GM18505 (cell line): Measurements from ENCODE around the gene LRP8.

ENCODE experiments used
- ATAC-seq: cut with Tn5 transposase; IDR thresholded peaks from one replicate; pipeline ENCODE4 v1.9.1; 2021; ENCODE audit not compliant: unreplicated experiment
- POLR2A ChIP-seq: IDR thresholded peaks from 4 replicates; pipeline ENCODE4 v1.6.1; 2011; ENCODE audit warnings: borderline replicate concordance; ENCODE audit not compliant: insufficient read depth, insufficient read length; ENCODE audit errors: extremely low read depth

The LRP8 gene

DNA sequence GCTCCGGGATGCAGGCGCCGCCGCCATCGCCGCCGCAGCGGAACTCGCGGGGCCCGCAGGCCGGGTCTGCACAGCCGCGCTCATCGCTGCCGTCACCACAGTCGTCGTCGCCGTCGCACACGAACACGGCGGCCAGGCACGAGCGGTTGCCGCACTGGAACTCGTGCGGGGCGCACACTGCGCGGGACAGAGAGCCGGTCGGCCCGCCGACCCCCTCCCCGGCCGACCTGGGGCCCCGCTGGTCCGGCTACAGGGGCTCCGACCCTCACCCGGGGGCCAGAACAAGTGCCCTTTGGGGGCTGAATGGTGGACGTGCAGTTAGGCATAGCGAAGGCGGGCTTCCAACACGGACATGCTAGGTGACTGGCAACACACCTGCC is 51.0 kb downstream of the LRP8 start:
- ATAC-seq, result no peak
- no peak for TF ChIP-seq POLR2A

DNA sequence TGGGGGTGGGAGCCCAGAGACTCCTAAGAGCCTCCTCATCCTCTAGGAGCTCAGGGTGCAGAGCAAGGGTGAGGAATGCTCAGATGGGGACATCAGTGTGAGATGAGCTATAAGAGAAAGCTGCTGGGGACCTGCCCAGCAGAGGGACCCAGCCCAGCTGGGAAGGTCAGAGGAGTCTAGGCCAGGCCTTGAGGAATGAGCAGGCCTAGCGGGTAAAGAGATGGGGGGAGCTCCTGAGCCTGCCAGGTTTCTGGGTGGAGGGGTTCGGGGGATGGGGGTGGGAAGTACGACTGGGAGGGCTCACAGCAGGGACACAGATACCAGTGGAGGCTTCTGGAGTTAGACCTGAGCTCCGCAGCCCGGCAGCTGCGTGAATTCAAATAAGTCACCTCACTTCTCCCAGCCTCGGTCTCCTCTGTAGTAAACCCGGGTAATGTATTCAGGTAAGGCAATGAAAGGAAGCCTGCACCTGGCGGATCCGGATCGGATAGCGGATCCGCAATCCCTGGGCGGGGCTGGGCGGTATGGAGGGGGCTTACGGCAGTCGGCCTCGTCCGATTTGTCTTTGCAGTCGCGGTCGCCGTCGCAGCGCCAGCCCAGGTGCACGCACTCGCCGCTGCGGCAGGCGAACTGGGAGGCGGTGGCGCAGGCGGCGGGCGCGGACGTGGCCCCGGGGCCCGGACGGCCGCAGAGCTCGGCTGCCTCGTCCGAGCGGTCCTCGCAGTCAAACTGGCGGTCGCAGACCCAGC is 51.5 kb downstream of the LRP8 start:
- no peak for ATAC-seq
- TF ChIP-seq POLR2A, result no peak

DNA sequence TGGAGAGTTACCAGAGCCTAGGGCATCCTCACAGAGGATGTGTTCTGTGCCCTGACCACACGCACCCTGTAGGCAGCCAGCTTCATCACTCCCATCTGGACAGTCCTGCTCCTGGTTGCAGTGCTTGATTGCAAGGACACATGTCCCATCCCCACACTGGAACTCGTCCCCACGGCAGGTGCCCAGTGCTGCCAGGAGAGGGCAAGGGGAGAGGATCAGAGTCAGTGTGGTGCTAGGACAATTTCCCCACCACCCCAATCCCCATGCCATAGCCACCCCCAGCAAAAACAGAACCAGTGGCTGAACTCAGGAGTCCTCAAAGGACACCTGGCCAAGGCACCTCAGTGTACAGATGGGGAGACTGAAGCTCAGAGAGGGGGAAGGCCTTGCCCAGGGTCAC is 52.3 kb downstream of the LRP8 start:
- TF ChIP-seq POLR2A, result no peak
- no peak for ATAC-seq

DNA sequence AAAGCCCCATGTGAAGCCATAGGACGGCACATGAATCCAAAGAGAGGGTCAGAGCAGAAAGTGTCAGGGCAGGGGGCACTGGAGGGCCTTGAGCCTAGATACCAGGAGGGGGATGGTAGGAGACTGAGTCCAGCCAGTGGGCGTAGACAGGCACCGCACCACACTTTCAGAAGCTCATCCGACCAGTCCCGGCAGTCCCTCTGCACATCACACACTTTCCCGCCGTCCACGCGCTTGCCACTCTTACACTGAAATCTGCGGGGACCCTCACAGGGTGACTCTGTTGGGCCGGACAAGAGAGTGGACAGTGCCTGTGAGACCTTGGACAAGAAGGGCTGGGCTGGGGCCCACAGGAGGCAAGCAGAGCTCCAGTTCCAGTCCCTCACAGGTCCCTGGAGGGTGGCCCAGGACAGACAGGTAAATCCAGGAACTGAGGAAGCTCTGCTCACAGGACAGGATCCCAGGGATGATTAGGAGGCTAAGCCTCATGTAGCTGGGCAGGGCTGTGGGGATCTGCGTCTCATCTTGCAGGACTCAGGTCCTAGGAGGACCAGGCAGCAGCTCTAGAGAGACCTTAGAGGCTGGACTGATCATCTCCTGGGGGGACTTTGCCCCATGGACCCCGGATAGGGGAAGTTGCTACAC is 53.2 kb downstream of the LRP8 start:
- TF ChIP-seq POLR2A, result no peak
- ATAC-seq, result no peak

DNA sequence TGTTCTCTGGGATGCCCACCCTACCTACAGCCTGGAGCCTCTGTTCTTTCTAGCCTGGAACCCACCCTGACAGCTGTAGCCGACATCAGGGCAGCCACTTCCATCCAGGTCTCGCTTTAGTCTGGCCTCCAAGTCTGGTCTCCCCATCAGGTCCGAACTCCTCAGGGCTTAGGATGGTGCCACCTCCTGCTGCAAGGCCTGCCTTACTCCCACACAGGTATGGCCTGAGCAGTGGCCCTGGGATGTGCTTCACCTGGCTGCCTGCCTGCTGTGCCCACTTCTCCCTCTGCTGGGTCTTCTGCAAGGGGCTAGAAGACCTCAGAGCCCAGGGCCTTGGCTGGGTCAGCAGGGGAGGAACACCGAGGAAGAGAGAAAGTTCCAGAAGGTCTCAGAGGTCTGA is 53.8 kb downstream of the LRP8 start:
- TF ChIP-seq POLR2A, result no peak
- no peak for ATAC-seq

DNA sequence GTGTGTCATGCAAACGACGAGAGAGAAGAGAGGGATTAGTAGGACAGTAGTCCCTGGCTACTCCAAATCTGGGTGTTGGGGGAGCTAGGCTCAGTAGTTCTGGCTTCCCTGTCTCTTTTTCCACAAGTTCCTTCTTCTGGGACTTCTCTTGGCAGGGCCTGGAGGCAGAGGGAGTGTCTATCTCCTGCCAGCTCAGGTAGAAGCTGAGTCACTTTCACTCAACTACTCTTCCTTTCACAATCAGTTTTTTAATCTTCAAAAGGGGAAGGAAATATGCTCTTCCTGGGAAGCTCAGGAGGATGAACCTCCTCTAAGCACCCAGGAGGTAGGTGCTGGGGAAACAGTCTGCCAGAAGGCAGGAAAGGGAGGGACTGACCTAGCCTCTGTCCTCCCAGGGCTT is 54.3 kb downstream of the LRP8 start:
- ATAC-seq, result no peak
- TF ChIP-seq POLR2A, result no peak

DNA sequence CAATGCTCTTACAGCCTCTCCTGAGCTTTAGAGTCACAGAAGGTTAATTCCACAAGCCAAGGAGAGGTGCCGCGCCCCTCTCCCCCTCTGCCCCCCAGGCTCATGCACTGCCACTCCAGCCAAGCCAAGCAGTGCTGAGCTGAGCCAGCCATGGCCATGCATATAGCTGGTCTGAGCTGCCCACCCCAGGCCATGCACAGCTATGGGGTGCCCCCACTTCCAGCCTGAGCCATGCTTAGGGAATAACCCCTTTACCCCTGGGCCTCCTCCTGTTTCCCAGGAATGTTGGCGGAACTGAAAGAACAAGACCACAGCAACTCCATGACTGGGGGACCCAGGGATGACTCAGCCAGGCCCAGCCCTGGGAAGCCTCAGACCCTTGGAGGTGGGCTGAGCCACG is 55.5 kb downstream of the LRP8 start:
- TF ChIP-seq POLR2A, result no peak
- no peak for ATAC-seq

DNA sequence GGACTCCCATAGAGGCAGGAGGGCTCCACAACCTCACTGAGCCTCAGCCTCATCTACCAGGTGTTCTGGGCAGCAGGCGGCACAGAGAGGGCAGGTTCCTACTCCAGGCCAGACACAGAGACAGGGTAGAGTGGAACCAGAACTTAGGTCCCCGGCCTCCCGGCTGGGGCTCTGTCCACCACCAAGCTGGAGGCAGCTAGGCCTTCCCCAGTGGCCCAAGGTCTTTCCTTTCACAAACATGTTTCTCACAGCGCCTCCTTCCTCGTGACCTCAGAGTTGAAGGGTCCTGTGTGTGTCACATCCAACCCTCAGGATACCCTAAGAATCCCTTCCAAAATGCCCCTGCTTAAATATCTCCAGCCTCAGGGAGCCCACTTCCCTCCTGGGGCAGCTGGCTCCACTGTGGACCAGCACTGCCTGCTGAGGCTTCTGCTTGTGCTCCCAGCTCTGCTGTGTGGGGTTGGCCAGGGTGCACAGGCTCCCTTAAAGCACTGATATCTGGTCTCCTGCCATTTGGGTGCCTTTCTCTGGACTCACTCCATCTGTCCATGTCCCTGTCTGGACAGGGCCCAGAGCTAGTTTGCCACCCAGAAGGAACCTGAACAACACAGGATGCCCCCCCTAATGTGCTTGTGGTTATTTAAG is 56.3 kb downstream of the LRP8 start:
- no peak for ATAC-seq
- TF ChIP-seq POLR2A, result no peak

DNA sequence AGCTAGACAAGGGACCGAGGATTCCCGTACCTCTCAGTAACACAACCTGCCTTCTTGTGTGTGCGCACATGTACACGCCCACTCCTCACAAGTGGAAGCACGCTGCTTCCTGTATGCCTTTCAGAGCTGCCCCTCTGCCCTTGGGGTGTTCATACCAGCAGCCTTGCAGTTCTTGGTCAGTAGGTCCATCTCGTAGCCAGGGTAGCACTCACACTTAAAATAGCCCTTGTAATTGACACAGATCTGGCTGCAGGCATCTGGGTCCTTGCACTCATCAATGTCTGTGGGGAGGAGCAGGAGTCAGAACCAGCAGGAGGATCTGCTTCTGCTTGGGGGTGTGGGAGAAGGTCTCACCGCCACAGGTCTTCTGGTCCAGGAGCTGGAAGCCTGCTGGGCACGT is 57.0 kb downstream of the LRP8 start:
- no peak for ATAC-seq
- no peak for TF ChIP-seq POLR2A

DNA sequence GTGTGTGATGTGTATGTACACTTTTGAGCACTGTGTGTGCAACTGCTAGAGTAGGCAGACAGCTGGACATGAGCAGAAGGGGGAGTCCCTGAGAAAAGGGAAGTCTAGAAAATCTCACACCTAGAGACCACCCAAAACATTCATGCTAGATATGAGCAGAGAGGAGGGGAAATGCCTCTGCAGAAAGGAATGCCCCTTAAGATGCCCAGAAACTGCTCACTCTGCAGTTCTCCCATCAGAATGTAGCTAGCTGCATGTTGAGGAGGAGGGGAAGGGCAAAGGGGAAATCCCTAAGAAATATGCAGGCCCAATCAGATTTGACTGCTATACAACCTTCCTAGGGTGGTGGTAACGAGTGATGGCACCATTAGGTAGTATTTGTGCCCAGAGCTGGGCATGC is 57.8 kb downstream of the LRP8 start:
- no peak for TF ChIP-seq POLR2A
- no peak for ATAC-seq

DNA sequence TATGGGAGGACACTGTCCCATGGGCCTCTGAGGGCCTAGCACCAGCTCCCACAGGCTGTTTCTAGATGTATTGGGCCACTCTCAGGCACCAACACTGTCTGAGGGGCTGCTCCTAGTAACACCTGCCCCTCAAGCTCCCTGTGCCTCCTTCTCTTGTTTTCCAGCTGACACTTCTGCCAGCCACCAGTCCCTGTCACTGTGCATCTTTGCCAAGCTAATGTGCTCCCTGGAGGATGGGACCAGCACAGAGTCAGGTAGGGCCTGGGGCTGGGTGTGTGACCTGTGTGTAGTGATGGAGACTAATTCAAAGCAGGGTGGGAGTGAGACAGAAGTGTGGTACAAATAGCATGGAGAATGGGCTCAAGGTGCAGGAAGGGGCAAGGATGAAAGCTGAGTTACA is 60.1 kb downstream of the LRP8 start:
- TF ChIP-seq POLR2A, result no peak
- no peak for ATAC-seq

DNA sequence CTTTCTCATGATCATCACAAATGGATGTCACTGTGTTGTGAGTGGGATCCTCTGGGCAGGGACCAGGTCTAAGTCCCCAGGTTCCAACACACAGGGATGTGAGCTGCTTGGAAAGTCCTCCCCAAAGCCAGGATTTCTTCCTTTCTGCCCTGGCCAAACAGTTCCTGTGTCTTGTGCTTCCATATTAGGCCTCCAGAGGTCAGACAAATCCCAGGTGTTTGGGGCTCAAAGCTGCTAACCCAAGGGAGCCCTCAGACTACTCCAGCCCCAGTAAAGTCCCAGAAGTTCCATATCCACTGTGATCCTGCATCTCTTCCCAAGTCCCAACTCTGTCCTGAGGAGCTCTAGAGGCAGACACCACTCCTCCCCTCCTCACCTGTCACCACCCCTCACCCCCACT is 61.8 kb downstream of the LRP8 start:
- ATAC-seq, result no peak
- TF ChIP-seq POLR2A, result no peak

DNA sequence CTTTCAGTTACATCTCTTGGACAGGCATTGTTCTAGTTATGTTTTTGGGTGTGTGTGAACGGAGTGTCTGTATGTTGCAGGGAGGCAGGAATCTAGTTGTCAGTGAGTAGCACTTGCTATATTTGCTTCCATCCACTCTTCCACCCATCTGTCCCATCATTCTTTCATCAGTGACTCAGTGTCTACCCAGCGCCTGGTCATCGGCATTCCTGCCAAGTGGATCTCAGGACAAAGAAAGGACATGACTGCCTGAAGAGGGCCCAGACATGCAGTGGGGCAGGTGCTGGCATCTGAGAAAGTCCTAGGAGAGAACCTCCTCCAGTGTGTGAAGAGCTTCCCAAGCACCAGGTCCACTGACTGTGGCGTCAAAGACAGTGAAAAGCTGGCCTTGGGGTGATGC is 62.3 kb downstream of the LRP8 start:
- TF ChIP-seq POLR2A, result no peak

DNA sequence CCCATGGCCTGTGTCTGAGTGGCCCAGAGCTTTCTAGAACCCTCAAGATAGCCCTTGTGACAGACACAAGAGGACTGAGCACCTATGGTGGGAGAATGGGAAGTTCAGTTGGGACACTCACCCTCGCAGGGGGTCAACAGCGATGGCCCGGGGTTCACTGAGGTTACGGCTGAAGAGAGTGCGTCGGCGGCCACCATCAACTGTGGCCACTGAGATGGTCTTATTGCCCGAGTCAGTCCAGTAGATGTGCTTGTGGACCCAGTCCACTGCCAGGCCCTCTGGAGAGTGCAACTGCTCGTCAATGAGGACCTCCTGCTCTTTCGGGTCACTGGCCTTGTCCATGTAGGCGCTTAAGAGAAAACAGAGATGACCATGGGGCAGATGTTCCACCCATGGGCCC is 63.8 kb downstream of the LRP8 start:
- no peak for ATAC-seq

More for the DNA sequence above, 62.3 kb downstream of the LRP8 start:
- ATAC-seq, result no peak

More for the DNA sequence above, 63.8 kb downstream of the LRP8 start:
- TF ChIP-seq POLR2A, result no peak
